BLaER1 treated with 17β-estradiol and CSF1 and Interleukin-3, amounts not matched to agents 10 nM and 100 nM (cell line): ENCODE results near the gene GSTP1.
"Not testable (repeated sequence)": the region's sequence is repeated elsewhere in the genome, so short reads cannot be mapped to it uniquely, and the experiment has no call there.

Experiments used
- H3K27ac ChIP-seq, 11 experiments: shearing (Covaris generic); formaldehyde crosslinking; 2 replicates each; pipeline ENCODE4 v1.8.1; 2022
- H3K27me3 ChIP-seq, 11 experiments: shearing (Covaris generic); formaldehyde crosslinking; 2 replicates each; pipeline ENCODE4 v1.8.1; 2022
- H3K36me3 ChIP-seq, 11 experiments: shearing (Covaris generic); formaldehyde crosslinking; 2 replicates each; pipeline ENCODE4 v1.8.1; 2022
- H3K4me1 ChIP-seq, 10 experiments: shearing (Covaris generic); formaldehyde crosslinking; 2 replicates each; pipeline ENCODE4 v1.8.1; 2022
- H3K4me2 ChIP-seq, 11 experiments: shearing (Covaris generic); formaldehyde crosslinking; 2 replicates each; pipeline ENCODE4 v1.8.1; 2022
- H3K4me3 ChIP-seq, 10 experiments: shearing (Covaris generic); formaldehyde crosslinking; 2 replicates each; pipeline ENCODE4 v1.8.1; 2022
- H3K9ac ChIP-seq, 11 experiments: shearing (Covaris generic); formaldehyde crosslinking; 2 replicates each; pipeline ENCODE4 v1.8.1; 2022
- H3K9me3 ChIP-seq, 11 experiments: shearing (Covaris generic); formaldehyde crosslinking; replicated peaks in 1 of 11; 2 replicates each; pipeline ENCODE4 v1.8.1; 2022
- H4K20me1 ChIP-seq, 11 experiments: shearing (Covaris generic); formaldehyde crosslinking; 2 replicates each; pipeline ENCODE4 v1.8.1; 2022
- Cebpa-rat ChIP-seq, 11 experiments: shearing (Covaris generic); IDR thresholded peaks; 2 replicates each; pipeline ENCODE4 v1.8.1; 2022

Gene GSTP1

GRCh38 chr11:67613313-67613959 lies 29.8 kb downstream of the GSTP1 start:
- H3K4me1 ChIP-seq, result peaks cover 22 to 46% (median 42%) of the 10 kb centered on the region in 10 experiments
- H3K36me3 ChIP-seq, result peaks cover 42 to 51% (median 47%) of the 10 kb centered on the region in 11 experiments
- peaks cover 0 to 11% (median 0%) of the 10 kb centered on the region in 11 experiments; a peak in 6 of 22 replicates for H3K27me3 ChIP-seq
- peak overlapping the region in 5 of 10 experiments; percentile 1 to 67 (median 25); a peak in 6 of 20 replicates for H3K4me3 ChIP-seq
- H3K9ac ChIP-seq, result peak overlapping the region; percentile 77 to 88 (median 84); a peak in 19 of 22 replicates
- peaks cover 0 to 32% (median 3%) of the 10 kb centered on the region in 11 experiments; a peak in 5 of 22 replicates for H4K20me1 ChIP-seq
- peak overlapping the region; percentile 80 to 98 (median 94); a peak in 21 of 22 replicates for H3K27ac ChIP-seq
- no peak for TF ChIP-seq Cebpa-rat (IDR thresholded peaks at IDR 0.05)
- H3K9me3 ChIP-seq, result no peaks in the 10 kb centered on the region
- H3K4me2 ChIP-seq, result peak overlapping the region; percentile 89 to 98 (median 95)

GRCh38 chr11:67613960-67614715 lies 30.5 kb downstream of the GSTP1 start:
- peaks cover 35 to 44% (median 40%) of the 10 kb centered on the region in 11 experiments for H3K36me3 ChIP-seq
- H3K27me3 ChIP-seq, result peaks cover 0 to 11% (median 0%) of the 10 kb centered on the region in 11 experiments; a peak in 6 of 22 replicates
- H3K4me1 ChIP-seq, result peaks cover 22 to 43% (median 41%) of the 10 kb centered on the region in 10 experiments
- H3K4me2 ChIP-seq, result peak overlapping the region; percentile 89 to 98 (median 95)
- peaks cover 0 to 25% (median 3%) of the 10 kb centered on the region in 11 experiments; a peak in 5 of 22 replicates for H4K20me1 ChIP-seq
- H3K9ac ChIP-seq, result peak overlapping the region; percentile 77 to 88 (median 84)
- H3K9me3 ChIP-seq, result no peaks in the 10 kb centered on the region
- no peak for TF ChIP-seq Cebpa-rat (IDR thresholded peaks at IDR 0.05)
- peak overlapping the region; percentile 24 to 67 (median 52) for H3K4me3 ChIP-seq
- peak overlapping the region; percentile 80 to 98 (median 94) for H3K27ac ChIP-seq

- Histone ChIP-seq H3K4me2 (peak overlapping the region; percentile 89 to 98 (median 95)), H3K36me3 (peaks cover 28 to 35% (median 31%) of the 10 kb centered on the region in 11 experiments), H3K4me1 (peaks cover 22 to 42% (median 41%) of the 10 kb centered on the region in 10 experiments), H3K27me3 (peaks cover 0 to 11% (median 0%) of the 10 kb centered on the region in 11 experiments; a peak in 6 of 22 replicates), H3K27ac (peak overlapping the region; percentile 80 to 98 (median 94)), H3K9me3 (peaks cover 0 to 3% (median 0%) of the 10 kb centered on the region in 11 experiments; a peak in 3 of 22 replicates), H3K9ac (peak overlapping the region; percentile 77 to 88 (median 84)), H3K4me3 (peak overlapping the region in 9 of 10 experiments; percentile 45 to 67 (median 54); a peak in 16 of 20 replicates), H4K20me1 (peaks cover 0 to 22% (median 3%) of the 10 kb centered on the region in 11 experiments; a peak in 5 of 22 replicates)
- TF ChIP-seq Cebpa-rat (IDR thresholded peaks at IDR 0.05), result no peak
These were observed 31.4 kb downstream of the GSTP1 start for GRCh38 chr11:67614730-67615714.

- Histone ChIP-seq H3K36me3 (peaks cover 19 to 27% (median 22%) of the 10 kb centered on the region in 11 experiments; a peak in 21 of 22 replicates), H3K9ac (peak overlapping the region in 5 of 11 experiments; percentile 5 to 87 (median 35); a peak in 3 of 22 replicates), H3K4me3 (no peak overlapping the region), H3K4me1 (peaks cover 22 to 42% (median 41%) of the 10 kb centered on the region in 10 experiments), H3K27ac (peak overlapping the region in 1 of 11 experiments; percentile 94; a peak in 1 of 22 replicates), H3K9me3 (peaks cover 0 to 11% (median 0%) of the 10 kb centered on the region in 11 experiments; a peak in 5 of 22 replicates), H4K20me1 (peaks cover 0 to 16% (median 3%) of the 10 kb centered on the region in 11 experiments; a peak in 5 of 22 replicates), H3K27me3 (peaks cover 0 to 11% (median 0%) of the 10 kb centered on the region in 11 experiments; a peak in 6 of 22 replicates), H3K4me2 (peak overlapping the region in 9 of 11 experiments; percentile 89 to 98 (median 96); a peak in 18 of 22 replicates)
- TF ChIP-seq Cebpa-rat (IDR thresholded peaks at IDR 0.05), result no peak
These were observed 32.3 kb downstream of the GSTP1 start for GRCh38 chr11:67615728-67616430.

DNA sequence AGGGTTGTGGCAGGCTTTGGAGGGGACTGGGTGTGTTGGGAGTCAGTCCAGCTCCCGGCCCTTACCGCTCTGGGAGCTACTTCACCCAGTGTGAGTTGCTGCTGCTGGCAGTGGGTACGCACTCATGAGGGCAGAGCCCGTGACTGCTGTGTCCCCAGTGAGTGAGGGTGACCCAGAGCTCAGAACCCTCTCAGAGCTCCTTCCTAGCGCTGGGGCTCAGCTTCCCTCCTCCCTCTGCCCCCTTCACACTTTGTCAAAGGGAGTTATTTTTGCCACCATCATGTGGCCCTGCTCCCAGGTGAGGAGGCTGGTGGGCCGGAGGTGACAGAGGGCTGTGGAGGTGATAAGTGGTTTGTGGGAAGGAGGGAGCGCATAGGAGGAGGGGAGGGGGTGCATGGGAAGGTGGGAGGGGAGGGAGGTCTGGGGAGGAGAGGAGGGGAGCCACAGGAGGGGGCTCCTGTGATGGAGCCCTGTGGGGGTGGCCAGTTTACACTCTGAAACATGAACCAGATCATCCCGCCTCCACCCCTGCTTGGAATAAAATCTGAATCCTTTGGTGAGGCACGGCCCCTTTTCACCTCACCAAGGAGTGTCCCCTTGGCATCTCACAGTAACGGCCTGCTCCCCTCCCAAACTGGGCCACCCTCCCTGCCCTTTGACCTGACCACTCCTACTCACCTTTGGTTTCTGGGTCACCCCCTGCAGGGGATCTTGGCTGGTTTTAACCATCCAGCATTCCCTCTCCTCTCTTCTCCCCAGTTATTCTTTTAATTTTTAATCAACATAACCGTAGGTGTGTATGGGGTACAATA lies 33.0 kb downstream of the GSTP1 start:
- H3K4me2 ChIP-seq, result peak overlapping the region in 9 of 11 experiments; percentile 35 to 98 (median 95); a peak in 18 of 22 replicates
- peaks cover 0 to 11% (median 0%) of the 10 kb centered on the region in 11 experiments; a peak in 5 of 22 replicates for H3K9me3 ChIP-seq
- H3K4me1 ChIP-seq, result peaks cover 22 to 42% (median 41%) of the 10 kb centered on the region in 10 experiments
- peak overlapping the region in 5 of 11 experiments; percentile 5 to 87 (median 35); a peak in 3 of 22 replicates for H3K9ac ChIP-seq
- peaks cover 0 to 11% (median 3%) of the 10 kb centered on the region in 11 experiments; a peak in 5 of 22 replicates for H4K20me1 ChIP-seq
- H3K4me3 ChIP-seq, result no peak overlapping the region
- H3K36me3 ChIP-seq, result peaks cover 11 to 19% (median 15%) of the 10 kb centered on the region in 11 experiments; a peak in 20 of 22 replicates
- no peak for TF ChIP-seq Cebpa-rat (IDR thresholded peaks at IDR 0.05)
- peaks cover 0 to 11% (median 0%) of the 10 kb centered on the region in 11 experiments; a peak in 6 of 22 replicates for H3K27me3 ChIP-seq
- H3K27ac ChIP-seq, result no peak overlapping the region

DNA sequence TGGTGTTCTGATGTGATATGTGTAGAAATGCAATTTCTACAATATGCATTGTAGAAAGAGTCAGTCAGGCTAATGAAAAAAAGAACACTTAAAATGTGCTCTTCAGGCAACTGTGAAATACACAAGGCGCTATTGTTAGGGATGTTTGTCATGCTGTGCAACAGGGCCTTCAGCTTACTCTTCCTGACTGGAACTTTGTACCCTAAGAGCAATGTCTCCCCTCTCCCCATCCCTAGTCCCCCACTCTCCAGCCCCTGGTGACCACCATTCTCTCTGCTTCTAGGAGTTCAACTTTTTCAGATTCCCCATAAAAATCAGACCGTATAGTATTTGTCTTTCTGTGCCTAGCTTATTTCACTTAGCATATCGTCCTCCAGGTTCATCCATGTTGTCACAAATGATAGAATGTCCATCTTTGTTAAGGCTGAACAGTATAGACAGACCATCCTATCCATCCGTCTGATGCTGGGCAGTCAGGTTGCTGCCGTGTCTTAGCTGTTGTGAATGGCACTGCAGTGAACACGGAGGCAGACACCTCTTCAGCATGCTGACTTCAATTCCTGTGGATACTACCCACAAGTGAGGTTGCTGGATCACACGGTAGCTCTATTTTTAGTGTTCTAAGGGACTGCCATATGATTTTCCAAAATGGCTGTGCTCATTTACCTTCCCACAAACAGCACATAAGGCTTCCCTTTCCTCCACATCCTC lies 33.8 kb downstream of the GSTP1 start:
- H3K27me3 ChIP-seq, result peaks cover 0 to 11% (median 0%) of the 10 kb centered on the region in 11 experiments; a peak in 6 of 22 replicates
- peaks cover 22 to 42% (median 40%) of the 10 kb centered on the region in 10 experiments for H3K4me1 ChIP-seq
- H3K36me3 ChIP-seq, result peaks cover 4 to 11% (median 9%) of the 10 kb centered on the region in 11 experiments; a peak in 19 of 22 replicates
- no peak overlapping the region for H3K27ac ChIP-seq
- peaks cover 0 to 11% (median 0%) of the 10 kb centered on the region in 11 experiments; a peak in 5 of 22 replicates for H3K9me3 ChIP-seq
- no peak overlapping the region for H3K9ac ChIP-seq
- no peak for TF ChIP-seq Cebpa-rat (IDR thresholded peaks at IDR 0.05)
- no peak overlapping the region for H3K4me3 ChIP-seq
- H4K20me1 ChIP-seq, result peaks cover 0 to 11% (median 3%) of the 10 kb centered on the region in 11 experiments; a peak in 4 of 22 replicates
- H3K4me2 ChIP-seq, result no peak overlapping the region

DNA sequence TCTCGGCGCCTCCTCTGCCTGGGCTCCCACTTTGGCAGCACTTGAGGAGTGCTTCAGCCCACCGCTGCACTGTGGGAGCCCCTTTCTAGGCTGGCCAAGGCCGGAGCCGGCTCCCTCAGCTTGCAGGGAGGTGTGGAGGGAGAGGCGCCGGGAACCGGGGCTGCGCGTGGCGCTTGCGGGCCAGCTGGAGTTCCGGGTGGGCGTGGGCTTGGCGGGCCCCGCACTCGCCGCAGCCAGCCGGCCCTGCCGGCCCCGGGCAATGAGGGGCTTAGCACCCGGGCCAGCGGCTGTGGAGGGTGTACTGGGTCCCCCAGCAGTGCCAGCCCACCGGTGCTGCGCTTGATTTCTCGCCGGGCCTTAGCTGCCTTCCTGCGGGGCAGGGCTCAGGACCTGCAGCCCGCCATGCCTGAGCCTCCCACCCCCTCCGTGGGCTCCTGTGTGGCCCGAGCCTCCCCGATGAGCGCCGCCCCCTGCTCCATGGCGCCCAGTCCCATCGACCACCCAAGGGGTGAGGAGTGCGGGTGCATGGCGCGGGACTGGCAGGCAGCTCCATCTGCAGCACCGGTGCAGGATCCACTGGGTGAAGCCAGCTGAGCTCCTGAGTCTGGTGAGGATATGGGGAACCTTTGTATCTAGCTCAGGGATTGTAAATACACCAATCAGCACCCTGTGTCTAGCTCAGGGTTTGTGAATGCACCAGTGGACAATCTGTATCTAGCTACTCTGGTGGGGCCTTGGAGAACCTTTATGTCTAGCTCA lies 35.5 kb downstream of the GSTP1 start:
- not testable (repeated sequence) for H3K36me3 ChIP-seq, H4K20me1 ChIP-seq, H3K27ac ChIP-seq, H3K4me3 ChIP-seq, H3K4me2 ChIP-seq, H3K9ac ChIP-seq
- Histone ChIP-seq H3K27me3 (peaks cover 0 to 11% (median 0%) of the 10 kb centered on the region in 11 experiments; a peak in 6 of 22 replicates), H3K9me3 (peaks cover 0 to 11% (median 0%) of the 10 kb centered on the region in 11 experiments; a peak in 5 of 22 replicates), H3K4me1 (peaks cover 12 to 30% (median 25%) of the 10 kb centered on the region in 10 experiments)

GRCh38 chr11:67619683-67620618 lies 36.3 kb downstream of the GSTP1 start:
- H3K4me2 ChIP-seq, H3K4me3 ChIP-seq, H3K27ac ChIP-seq, H3K36me3 ChIP-seq, H4K20me1 ChIP-seq, H3K9ac ChIP-seq: not testable (repeated sequence)
- peaks cover 0 to 11% (median 0%) of the 10 kb centered on the region in 11 experiments; a peak in 5 of 22 replicates for H3K9me3 ChIP-seq
- peaks cover 3 to 28% (median 24%) of the 10 kb centered on the region in 10 experiments for H3K4me1 ChIP-seq
- H3K27me3 ChIP-seq, result peaks cover 0 to 11% (median 0%) of the 10 kb centered on the region in 11 experiments; a peak in 6 of 22 replicates
